Airway epithelial cell (primary cell): ENCODE results near the gene OR52D1. TPM values are rescaled to one million over a fixed set of nuclear protein-coding genes. Genes with fewer than 3 reads are reported as not detected.

Experiments used
- total RNA-seq: library from RNA; depleted of rRNA; stranded (reverse); fragments of >200 nt; gene quantifications from 2 replicates; pipeline ENCODE4 v1.2.3, GENCODE V29; 2015

OR52D1 gene
- not detected in 2 replicates for total RNA-seq

DNA sequence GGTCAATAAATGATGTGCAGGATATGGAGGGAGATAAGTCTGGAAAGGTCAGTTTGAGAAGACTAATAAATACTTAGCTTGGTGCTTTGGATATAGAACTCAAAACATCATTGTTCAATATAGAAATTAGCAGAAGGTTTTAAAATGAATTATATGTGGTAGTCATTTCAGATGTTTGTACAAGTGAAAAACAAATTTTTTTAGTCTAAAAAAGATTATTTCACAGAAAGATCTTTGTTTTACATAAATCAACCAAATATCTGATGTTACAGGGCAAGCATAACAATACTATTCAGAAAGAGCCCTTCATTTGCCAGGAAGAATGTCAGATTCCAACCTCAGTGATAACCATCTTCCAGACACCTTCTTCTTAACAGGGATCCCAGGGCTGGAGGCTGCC, at the start of gene OR52D1:
OR52D1 (plus strand) TSS at position 301 of the 400 bp plus-strand sequence; CDS start at position 323, 22 bp downstream.

DNA sequence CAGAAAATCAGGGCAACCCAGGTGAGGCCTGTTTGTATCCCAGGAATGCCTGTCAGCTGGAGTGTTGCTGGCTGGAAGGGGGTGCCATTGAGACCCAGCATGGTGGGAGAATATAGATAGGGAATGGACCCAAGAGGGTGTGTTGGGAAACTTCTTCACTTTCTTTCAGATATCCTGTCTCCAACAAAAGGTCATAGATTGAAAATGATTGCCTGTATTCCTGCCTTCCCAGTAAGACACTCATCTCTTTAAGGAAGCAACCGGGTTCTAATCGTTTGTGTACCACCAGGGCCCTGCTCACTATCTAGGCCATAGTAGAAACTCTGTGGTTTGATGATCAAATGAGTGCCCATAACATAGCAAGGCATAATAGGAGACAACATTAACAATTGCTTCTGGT, 47.1 kb upstream of the OR52D1 start, which contains the start of gene OR51I1:
OR51I1 (minus strand) TSS at position 101 of the 400 bp plus-strand sequence; CDS start at position 101, 0 bp downstream.

DNA sequence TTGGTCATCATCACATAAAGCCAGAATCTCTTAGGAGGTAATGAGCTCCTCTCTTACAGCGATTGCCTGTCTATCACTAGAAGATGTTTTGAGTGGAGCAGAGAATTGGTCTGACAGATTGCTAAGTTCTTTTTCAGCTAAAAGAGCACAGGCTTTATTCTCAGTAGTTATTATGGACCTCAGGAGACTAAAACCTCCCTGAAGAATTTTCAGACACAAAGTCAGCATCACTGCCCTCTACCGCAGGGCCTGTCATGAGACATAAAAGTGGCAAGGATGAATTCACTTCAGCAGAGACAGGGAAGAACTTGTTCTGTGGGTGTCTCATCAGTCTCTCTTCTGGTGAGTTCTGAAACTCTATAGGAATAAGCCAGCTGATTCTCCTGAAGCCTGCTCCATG, 39.5 kb upstream of the OR52D1 start, which contains the start of gene OR51I2:
OR51I2 (plus strand) TSS at position 301 of the 400 bp plus-strand sequence. CDS start 4,166 bp downstream, outside the sequence.

DNA sequence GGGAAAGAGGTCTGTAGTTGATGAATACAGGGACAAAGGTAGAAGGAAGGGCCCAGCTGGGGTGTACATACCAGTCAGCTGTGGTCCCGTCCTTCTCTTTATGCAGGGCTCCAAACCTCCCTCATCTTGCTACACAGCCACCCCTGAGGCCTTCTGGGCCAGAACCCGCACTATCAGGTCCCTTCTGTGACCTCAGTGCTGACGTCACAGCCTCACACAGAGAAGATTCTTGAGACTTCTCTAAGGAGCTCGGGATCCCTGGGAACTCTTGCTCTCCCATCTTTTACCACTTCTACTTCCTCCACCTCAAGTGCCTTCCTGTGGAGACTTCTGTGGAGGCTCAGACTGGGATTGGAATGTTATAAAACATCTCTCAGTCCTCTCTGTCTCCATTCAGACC, 21.3 kb downstream of the OR52D1 start, which contains the start of gene UBQLN3:
UBQLN3 (minus strand) TSS at position 155 of the 400 bp plus-strand sequence. CDS start 399 bp downstream, outside the sequence.

DNA sequence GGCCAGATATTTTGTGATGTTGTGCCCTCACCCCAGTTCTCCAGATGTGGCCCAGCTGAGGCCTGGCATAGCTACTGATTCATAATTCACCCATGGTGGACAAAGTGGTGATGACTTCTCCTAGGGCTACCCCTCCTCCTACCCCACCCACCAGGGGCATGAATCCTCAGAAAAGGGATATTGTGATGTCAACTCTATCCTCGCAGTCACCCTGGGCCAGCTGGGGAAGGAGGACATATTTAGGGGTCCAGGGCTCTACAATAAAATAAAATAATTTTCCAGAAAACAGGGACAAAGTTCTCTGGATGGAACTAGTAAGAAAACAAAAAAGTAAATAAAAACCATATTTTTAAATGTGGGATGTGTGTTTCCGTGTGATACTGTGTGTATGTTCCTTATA, 28.1 kb downstream of the OR52D1 start, which contains the start of gene UBQLNL:
UBQLNL (minus strand) TSS at position 101 of the 400 bp plus-strand sequence. CDS start 258 bp downstream, outside the sequence.

Other genes with a start within 250 kb of the OR52D1 start
- not detected in 2 replicates for gene HBG1, start 238.8 kb upstream of the OR52D1 start, total RNA-seq
- not detected in 2 replicates for gene HBG2, start 233.9 kb upstream of the OR52D1 start, total RNA-seq
- not detected in 2 replicates for gene HBE1, start 218.7 kb upstream of the OR52D1 start, total RNA-seq
- not detected in 2 replicates for gene OR51B4, start 186.7 kb upstream of the OR52D1 start, total RNA-seq
- not detected in 2 replicates for gene OR51B2, start 164.4 kb upstream of the OR52D1 start, total RNA-seq
- gene OR51B5, start 145.2 kb upstream of the OR52D1 start, total RNA-seq = not detected in 2 replicates
- not detected in 2 replicates for gene OR51B6, start 137.2 kb upstream of the OR52D1 start, total RNA-seq
- not detected in 2 replicates for gene OR51M1, start 104.9 kb upstream of the OR52D1 start, total RNA-seq
- gene OR51Q1, start 66.6 kb upstream of the OR52D1 start, total RNA-seq = not detected in 2 replicates
- not detected in 2 replicates for gene OR51I1, start 47.2 kb upstream of the OR52D1 start, total RNA-seq
- gene OR51I2, start 39.4 kb upstream of the OR52D1 start, total RNA-seq = not detected in 2 replicates
- not detected in 2 replicates for gene UBQLN3, start 21.3 kb downstream of the OR52D1 start, total RNA-seq
- gene UBQLNL, start 28.0 kb downstream of the OR52D1 start, total RNA-seq = not detected in 2 replicates
- not detected in 2 replicates for gene OR52H1, start 59.9 kb downstream of the OR52D1 start, total RNA-seq
- not detected in 2 replicates for gene OR52B6, start 92.2 kb downstream of the OR52D1 start, total RNA-seq
- 4.7 and 5.5 TPM in 2 replicates for gene TRIM6, start 108.0 kb downstream of the OR52D1 start, total RNA-seq
- gene TRIM34, start 136.3 kb downstream of the OR52D1 start, total RNA-seq = 9.4 and 9.5 TPM in 2 replicates
- 19.5 and 26.6 TPM in 2 replicates for gene TRIM5, start 196.4 kb downstream of the OR52D1 start, total RNA-seq
- gene TRIM22, start 201.1 kb downstream of the OR52D1 start, total RNA-seq = 11.9 and 14.9 TPM in 2 replicates
- gene OR56B1, start 247.8 kb downstream of the OR52D1 start, total RNA-seq = not detected in 2 replicates